Mammary epithelial cell (primary cell): ENCODE results near the gene ALPI.

ENCODE experiments used
- CTCF ChIP-seq, 2 donors: IDR thresholded peaks in 1 of 2; conservative IDR thresholded peaks in 1 of 2; 2 replicates each; pipeline ENCODE4 v1.5.1; 2011 to 2012; ENCODE audit warnings: inconsistent platforms in 2 of 2, low read length in 2 of 2, mild to moderate bottlenecking in 2 of 2, control low read depth in 1 of 2, low read depth in 1 of 2; ENCODE audit not compliant: insufficient read depth in 1 of 2; ENCODE audit errors: extremely low read depth in 1 of 2
- EZH2 ChIP-seq: IDR thresholded peaks from 2 replicates; pipeline ENCODE4 v1.6.1; 2012; ENCODE audit warnings: low read length, inconsistent platforms, borderline replicate concordance

GRCh38 chr2:232420463-232421188 is 35.3 kb upstream of the ALPI start:
- TF ChIP-seq CTCF (conservative IDR thresholded peaks at IDR 0.05 in 1 of 2, IDR thresholded peaks at IDR 0.05 in 1 of 2; ENCODE audit: extremely low read depth in 1 of 2, insufficient read depth in 1 of 2, low read depth in 1 of 2, low read length in 2 of 2) = no peak
- TF ChIP-seq EZH2 = peak; percentile 8
